K562 (cell line): ENCODE results near the gene GMEB1. TPM values are rescaled to one million over a fixed set of nuclear protein-coding genes. Genes with fewer than 3 reads are reported as not detected.

Source experiments
- BRCA1 ChIP-seq, 2 experiments: fragments of 450-650 bp in 1 of 2; sonication (generic) in 1 of 2; formaldehyde crosslinking in 1 of 2; IDR thresholded peaks; 2 replicates each; pipeline versions ENCODE4 v1.5.0 to v1.6.1; 2017 to 2020; ENCODE audit warnings: mild to moderate bottlenecking in 1 of 2, missing genetic modification reagents in 1 of 2
- E2F4 ChIP-seq: sonication (generic); formaldehyde crosslinking; IDR thresholded peaks from 2 replicates; pipeline ENCODE4 v1.8.0; 2022; ENCODE audit warnings: mild to moderate bottlenecking, low read depth, missing genetic modification reagents
- ELF4 ChIP-seq: fragments of 450-650 bp; formaldehyde crosslinking; IDR thresholded peaks from 2 replicates; pipeline ENCODE4 v1.4.0; 2022; ENCODE audit warnings: missing genetic modification characterization
- HNRNPK ChIP-seq: fragments of 200-400 bp; formaldehyde crosslinking; IDR thresholded peaks from one replicate; pipeline ENCODE4 v1.6.1; 2018; ENCODE audit warnings: mild to moderate bottlenecking, low read depth, low read length; ENCODE audit not compliant: poor library complexity, severe bottlenecking
- KDM4B ChIP-seq, 2 experiments: fragments of 450-650 bp in 1 of 2; sonication (generic) in 1 of 2; IDR thresholded peaks; 2 replicates each; pipeline ENCODE4 v1.6.1; 2016 to 2017; ENCODE audit warnings: borderline replicate concordance in 2 of 2, antibody characterized with exemption in 1 of 2, low read depth in 1 of 2, mild to moderate bottlenecking in 1 of 2
- NCOA2 ChIP-seq, 2 experiments: fragments of 450-650 bp; IDR thresholded peaks; 2 replicates each; pipeline ENCODE4 v1.6.1; 2018; ENCODE audit warnings: mild to moderate bottlenecking in 2 of 2, moderate library complexity in 1 of 2; ENCODE audit not compliant: partially characterized antibody in 2 of 2
- NCOA6 ChIP-seq: fragments of 450-650 bp; IDR thresholded peaks from 2 replicates; pipeline ENCODE4 v1.6.1; 2017; ENCODE audit warnings: mild to moderate bottlenecking
- PKNOX1 ChIP-seq: fragments of 450-650 bp; IDR thresholded peaks from 2 replicates; pipeline ENCODE4 v1.6.1; 2016
- PML ChIP-seq: IDR thresholded peaks from 2 replicates; pipeline ENCODE4 v1.6.1; 2012; ENCODE audit warnings: low read length, inconsistent platforms
- RAD21 ChIP-seq, 2 experiments: fragments of 250-450 bp in 1 of 2; fragments of 450-650 bp in 1 of 2; sonication (Bioruptor Pico) in 1 of 2; formaldehyde crosslinking in 1 of 2; IDR thresholded peaks in 1 of 2; conservative IDR thresholded peaks in 1 of 2; 2 replicates each; pipeline versions ENCODE4 v1.4.0 to v1.8.0; 2020 to 2022; ENCODE audit warnings: mild to moderate bottlenecking in 2 of 2, moderate library complexity in 1 of 2
- SIN3B ChIP-seq: fragments of 450-650 bp; IDR thresholded peaks from 2 replicates; pipeline ENCODE4 v1.6.1; 2017; ENCODE audit warnings: low read depth, mild to moderate bottlenecking, moderate library complexity
- TBL1XR1 ChIP-seq, 2 experiments: IDR thresholded peaks; 2 replicates each; pipeline ENCODE4 v1.6.1; 2012; ENCODE audit warnings: improper control_type of control experiment in 2 of 2, low read length in 2 of 2, mild to moderate bottlenecking in 1 of 2
- TCF15 ChIP-seq: fragments of 250-450 bp; sonication (Bioruptor Pico); IDR thresholded peaks from 2 replicates; pipeline ENCODE4 v1.8.0; 2022; ENCODE audit warnings: moderate library complexity, mild to moderate bottlenecking, inconsistent platforms
- TSHZ1 ChIP-seq: fragments of 250-450 bp; sonication (Bioruptor Pico); IDR thresholded peaks from 2 replicates; pipeline ENCODE4 v1.4.0; 2020; ENCODE audit warnings: mild to moderate bottlenecking, moderate library complexity
- ZBTB49 ChIP-seq: sonication (generic); formaldehyde crosslinking; IDR thresholded peaks from 2 replicates; pipeline ENCODE4 v1.8.0; 2022; ENCODE audit warnings: missing genetic modification reagents, mild to moderate bottlenecking, borderline replicate concordance
- ZNF23 ChIP-seq: fragments of 250-450 bp; sonication (Bioruptor Pico); IDR thresholded peaks from 2 replicates; pipeline ENCODE4 v1.4.0; 2020; ENCODE audit warnings: mild to moderate bottlenecking
- ZNF707 ChIP-seq: fragments of 250-450 bp; sonication (Bioruptor Pico); conservative IDR thresholded peaks from 2 replicates; pipeline ENCODE4 v1.8.0; 2022; ENCODE audit warnings: inconsistent platforms, mild to moderate bottlenecking, moderate library complexity
- polyA plus RNA-seq, 8 experiments: library from polyadenylated mRNA; depleted of rRNA in 4 of 8; stranded (reverse) in 5 of 8; unstranded in 3 of 8; fragments of >200 nt; fragmentation: Nextera tagmentation in 2 of 8; fragmentation: Illumina TruSeq in 1 of 8; extraction: Ambion mirVana in 2 of 8; extraction: Trizol in 1 of 8; gene quantifications; 2 replicates each; pipeline versions ENCODE4 v1.2.1 to v1.2.3, GENCODE V29; 2011 to 2014; ENCODE audit warnings: inconsistent platforms in 1 of 8, missing spikeins in 1 of 8
- total RNA-seq, 7 experiments: library from RNA; depleted of rRNA in 6 of 7; stranded (reverse); fragments of >200 nt in 6 of 7; fragmentation: Illumina TruSeq in 2 of 7; extraction: Trizol in 2 of 7; gene quantifications; 2 replicates each; pipeline versions ENCODE4 v1.2.1 to v1.2.3, GENCODE V29; 2011 to 2021; ENCODE audit warnings: low replicate concordance in 1 of 7

The GMEB1 gene
- total and polyA plus RNA-seq, 9 of the 15 experiments (the other 6 are each of a cell fraction or from before 2014, with no cell fraction given): 6.6 to 17.5 (median 8.5) TPM

GRCh38 chr1:28668191-28668955, at the start of gene GMEB1 (continued):
- TF ChIP-seq BRCA1 (IDR thresholded peaks at IDR 0.05): no peak
- no peak for TF ChIP-seq BRCA1 (CRISPR knock-in tag; IDR thresholded peaks at IDR 0.05)
- TF ChIP-seq E2F4: no peak
- no peak for TF ChIP-seq TSHZ1
- TF ChIP-seq NCOA6: no peak
- TF ChIP-seq KDM4B (IDR thresholded peaks at IDR 0.05; ENCODE audit: borderline replicate concordance in 2 of 2, low read depth in 1 of 2): peak in 1 of 2 experiments; percentile 46; a peak in 1 of 4 replicates
- TF ChIP-seq ZNF23: no peak
- no peak for TF ChIP-seq HNRNPK
- no peak for TF ChIP-seq RAD21 (CRISPR knock-in tag; conservative IDR thresholded peaks at IDR 0.05 in 1 of 2, IDR thresholded peaks at IDR 0.05 in 1 of 2)
- TF ChIP-seq TCF15: no peak
- no peak for TF ChIP-seq SIN3B
- 0 out of 4 replicates have a peak, but pooled peaks of 1 of the 2 experiments have one; percentile 42 for TF ChIP-seq TBL1XR1 (IDR thresholded peaks at IDR 0.05; ENCODE audit: low read length in 2 of 2)
- TF ChIP-seq ZNF707 (CRISPR knock-in tag): no peak
- no peak for TF ChIP-seq ELF4
- TF ChIP-seq PML: peak; percentile 64; the same call in 1 of the 2 replicates
- no peak for TF ChIP-seq ZBTB49 (CRISPR knock-in tag)
- TF ChIP-seq NCOA2 (IDR thresholded peaks at IDR 0.05; ENCODE audit: partially characterized antibody in 2 of 2): no peak
- TF ChIP-seq PKNOX1: no peak
